Measurements from ENCODE around the gene SLC1A5.

The SLC1A5 gene

GRCh38 chr19:46725036-46725820 lies 63.2 kb downstream of the SLC1A5 start:
- no peak for DNase-seq (ENCODE audit: low read depth)
